AML-193 (cell line): ENCODE results near the gene ZNF787.
"Not testable (repeated sequence)": the region's sequence is repeated elsewhere in the genome, so short reads cannot be mapped to it uniquely, and the experiment has no call there.

Experiments
- DNase-seq, 2 experiments: peaks; one replicate each; lab custom pipeline; 2025; lab: John Stamatoyannopoulos, UW

The ZNF787 gene

DNA sequence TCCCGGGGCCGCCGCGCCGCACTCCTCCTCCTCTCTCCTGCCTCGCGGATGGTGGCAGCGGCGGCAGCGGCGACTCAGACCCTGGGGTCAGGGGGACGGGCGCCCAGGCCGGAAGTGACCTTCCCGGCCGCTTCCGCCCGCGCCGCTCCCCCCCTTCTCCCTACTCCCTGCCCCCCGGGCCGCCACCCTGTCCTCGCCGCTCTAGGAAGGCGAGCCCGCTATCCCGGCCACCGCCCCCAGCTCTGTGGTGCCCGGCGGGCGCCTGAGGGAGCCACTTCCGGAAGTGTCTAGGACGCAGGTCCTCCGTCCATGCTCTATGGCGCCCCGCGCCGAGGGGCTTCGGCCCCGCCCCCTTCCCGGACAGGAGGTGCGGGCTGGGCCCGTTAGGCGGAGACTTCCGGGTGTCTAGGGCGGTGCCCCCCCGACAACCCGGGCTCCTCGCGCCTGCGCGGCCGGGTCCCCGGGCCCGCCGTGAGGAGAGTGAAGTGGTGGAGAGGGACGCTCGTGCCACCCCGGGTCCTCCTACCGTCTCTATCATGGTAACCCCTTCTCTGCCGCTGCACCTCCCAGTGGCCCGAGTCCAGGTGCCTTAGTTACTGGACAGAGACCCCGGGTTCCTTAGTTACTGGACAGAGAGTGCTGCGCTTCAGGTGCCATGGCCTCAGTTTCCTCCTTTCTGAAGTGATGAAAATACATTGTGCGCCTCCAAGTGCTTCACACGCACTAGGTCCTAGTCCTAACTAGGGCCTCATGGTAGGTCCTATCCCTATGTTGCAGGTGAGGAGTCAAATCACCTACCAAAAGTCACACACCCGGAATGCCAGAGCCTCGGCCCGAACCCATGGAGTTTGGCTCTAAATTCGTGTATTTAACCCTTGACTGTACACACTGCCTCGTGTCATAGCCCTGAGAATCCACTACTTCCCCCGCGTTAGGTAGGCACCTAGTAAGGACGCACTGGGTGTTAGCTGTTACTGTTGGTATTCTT, at the start of gene ZNF787:
Gene ZNF787 (minus strand): TSS at position 116 of the 988 bp plus-strand sequence. CDS start 18,078 bp downstream, outside the sequence.
- peak; percentile 85 to 89 for DNase-seq

DNA sequence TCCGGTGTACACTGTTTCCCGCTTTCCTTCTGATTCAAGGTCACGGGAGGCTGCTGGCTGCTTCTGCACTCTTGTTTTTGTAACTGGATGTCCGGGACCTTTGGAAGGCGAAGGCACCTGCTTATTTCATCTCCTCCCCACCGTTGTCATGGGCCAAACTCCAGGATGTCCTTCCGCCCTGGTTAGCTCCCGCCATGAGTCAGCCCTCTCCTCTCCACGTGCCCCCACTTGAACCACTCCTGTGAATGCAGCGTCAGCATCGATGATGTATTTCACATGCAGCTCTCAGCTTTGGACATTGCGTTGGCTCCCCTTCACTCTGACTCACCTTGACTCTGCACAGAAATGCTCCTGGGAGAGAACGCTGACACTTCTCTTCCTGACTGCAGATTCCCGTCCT, 49.2 kb upstream of the ZNF787 start:
- no peak for DNase-seq

DNA sequence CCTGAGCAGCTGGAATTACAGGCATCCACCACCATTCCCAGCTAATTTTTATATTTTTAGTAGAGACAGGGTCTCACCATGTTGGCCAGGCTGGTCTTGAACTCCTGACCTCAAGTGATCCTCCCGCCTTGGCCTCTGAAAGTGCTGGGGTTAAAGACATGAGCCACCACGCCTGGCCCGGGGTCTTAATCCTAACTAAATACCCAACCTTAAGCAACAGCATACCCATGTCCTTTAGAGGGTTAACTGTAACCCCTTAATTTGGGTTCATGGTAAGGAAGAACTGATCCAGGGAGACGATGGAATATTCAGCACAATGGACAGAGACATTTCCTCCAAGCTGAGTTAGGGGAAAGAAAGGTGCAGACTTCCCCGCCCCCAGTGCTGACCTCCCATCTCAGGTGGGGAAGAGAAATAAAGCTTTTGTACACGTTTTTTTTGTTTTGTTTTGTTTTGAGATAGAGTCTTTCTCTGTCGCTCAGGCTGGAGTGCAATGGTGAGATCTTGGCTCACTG, 46.0 kb upstream of the ZNF787 start:
- no peak for DNase-seq

DNA sequence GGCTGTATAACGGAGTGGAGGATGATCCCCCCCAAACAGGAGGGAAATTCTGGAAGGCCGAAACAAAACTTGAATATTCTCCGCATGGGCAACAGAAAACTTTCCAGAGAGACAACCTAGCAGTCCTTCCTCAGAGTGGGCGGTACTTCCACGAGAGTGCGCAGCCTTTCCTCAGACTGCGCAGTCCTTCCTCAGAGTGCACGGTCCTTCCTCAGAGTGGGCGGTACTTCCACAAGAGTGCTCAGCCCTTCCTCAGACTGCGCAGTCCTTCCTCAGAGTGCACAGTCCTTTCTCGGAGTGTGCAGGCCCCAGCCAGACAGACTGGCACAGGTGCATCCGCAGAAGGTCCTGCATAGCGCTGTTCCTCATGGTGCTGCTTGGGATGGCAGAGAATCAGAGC, 42.0 kb upstream of the ZNF787 start:
- no peak for DNase-seq

- DNase-seq = peak in 1 of 2 experiments; percentile 25
These were observed 41.2 kb upstream of the ZNF787 start for GRCh38 chr19:56162258-56162657.

GRCh38 chr19:56161534-56161933, 40.4 kb upstream of the ZNF787 start:
- DNase-seq = no peak

DNA sequence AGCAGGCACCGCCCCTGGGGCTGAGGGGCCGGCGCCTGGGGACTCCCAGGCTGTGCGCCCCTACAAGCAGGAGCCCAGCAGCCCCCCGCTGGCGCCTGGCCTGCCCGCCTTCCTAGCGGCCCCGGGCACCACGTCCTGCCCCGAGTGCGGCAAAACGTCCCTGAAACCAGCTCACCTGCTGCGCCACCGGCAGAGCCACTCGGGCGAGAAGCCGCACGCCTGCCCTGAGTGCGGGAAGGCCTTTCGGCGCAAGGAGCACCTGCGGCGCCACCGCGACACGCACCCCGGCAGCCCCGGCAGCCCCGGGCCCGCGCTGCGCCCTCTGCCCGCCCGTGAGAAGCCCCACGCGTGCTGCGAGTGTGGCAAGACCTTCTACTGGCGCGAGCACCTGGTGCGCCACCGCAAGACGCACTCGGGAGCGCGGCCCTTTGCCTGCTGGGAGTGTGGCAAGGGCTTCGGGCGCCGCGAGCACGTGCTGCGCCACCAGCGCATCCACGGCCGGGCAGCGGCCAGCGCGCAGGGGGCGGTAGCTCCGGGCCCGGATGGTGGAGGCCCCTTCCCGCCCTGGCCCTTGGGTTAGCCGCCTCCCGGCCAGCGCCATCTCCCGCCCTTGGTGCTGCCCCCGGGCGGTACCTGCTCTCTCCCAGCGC, 38.7 kb upstream of the ZNF787 start:
- DNase-seq = no peak

DNA sequence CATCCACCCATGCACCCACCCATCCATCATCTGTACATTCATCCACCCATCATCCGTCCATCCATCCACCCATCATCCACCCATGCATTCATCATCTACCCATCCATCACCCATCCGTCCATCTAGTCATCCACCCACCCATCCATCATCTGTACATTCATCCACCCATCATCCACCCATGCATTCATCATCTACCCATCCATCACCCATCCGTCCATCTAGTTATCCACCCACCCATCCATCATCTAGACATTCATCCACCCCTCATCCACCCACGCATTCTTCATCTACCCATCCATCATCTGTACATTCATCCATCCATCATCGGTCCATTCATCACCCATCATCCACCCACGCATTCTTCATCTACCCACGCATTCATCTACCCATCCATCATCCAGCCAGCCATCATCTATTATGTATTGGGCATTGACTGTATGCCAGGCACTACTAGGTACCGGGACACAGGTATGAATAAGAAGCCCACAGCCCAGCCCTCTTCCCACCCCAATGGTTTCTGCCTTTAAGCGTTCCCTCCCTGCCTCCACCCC, 38.0 kb upstream of the ZNF787 start:
- no peak for DNase-seq

GRCh38 chr19:56158170-56158757, 37.2 kb upstream of the ZNF787 start:
- no peak for DNase-seq

- no peak for DNase-seq
These were observed 35.7 kb upstream of the ZNF787 start for GRCh38 chr19:56156768-56157167.

DNA sequence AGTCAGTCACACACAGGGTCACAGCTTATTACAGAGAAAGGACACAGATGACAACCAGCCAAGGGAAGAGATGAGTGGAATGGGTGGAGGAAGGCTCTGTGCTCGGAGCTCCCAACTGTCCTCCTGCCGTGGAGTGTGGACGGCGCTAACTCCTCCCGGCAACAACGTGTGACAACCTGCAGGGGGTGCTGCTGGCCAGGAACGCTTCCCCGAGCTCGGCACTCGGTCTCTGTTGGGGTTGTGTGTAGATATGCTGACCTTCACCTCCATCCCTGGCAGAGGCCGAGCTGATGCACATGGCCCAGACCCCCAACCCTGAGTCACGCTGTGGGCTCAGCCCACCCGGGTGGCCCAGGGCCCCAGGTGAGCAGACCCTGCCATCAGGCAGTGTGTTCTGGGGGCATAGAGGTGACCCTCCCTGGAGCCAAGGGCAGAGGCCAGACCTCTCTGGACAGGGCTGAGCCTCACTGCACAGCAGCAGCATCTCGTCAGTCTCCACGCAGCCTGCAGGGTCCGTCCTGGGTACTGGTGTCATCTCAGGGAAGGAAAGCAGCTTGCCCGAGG, 34.1 kb upstream of the ZNF787 start:
- no peak for DNase-seq

DNA sequence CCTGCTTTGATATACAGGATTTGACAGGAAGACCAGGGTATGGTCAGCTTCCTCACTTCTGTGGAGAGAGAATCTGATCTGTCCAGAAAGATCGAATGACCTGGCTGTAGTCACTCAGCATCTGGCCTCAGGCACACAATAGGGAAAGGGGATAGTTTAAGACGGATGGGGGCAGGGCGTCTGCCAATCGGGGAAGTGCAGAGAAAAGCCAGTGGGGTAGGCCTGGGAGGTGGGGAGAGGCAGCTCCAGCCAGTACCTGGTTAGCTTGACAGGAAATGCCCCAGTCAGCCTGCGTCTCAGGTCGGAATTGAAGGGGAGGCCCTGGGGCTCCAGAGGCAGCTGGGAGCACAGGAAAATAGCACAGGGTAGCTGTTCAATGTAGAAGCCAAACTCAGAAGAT, 32.4 kb upstream of the ZNF787 start:
- DNase-seq = no peak

DNA sequence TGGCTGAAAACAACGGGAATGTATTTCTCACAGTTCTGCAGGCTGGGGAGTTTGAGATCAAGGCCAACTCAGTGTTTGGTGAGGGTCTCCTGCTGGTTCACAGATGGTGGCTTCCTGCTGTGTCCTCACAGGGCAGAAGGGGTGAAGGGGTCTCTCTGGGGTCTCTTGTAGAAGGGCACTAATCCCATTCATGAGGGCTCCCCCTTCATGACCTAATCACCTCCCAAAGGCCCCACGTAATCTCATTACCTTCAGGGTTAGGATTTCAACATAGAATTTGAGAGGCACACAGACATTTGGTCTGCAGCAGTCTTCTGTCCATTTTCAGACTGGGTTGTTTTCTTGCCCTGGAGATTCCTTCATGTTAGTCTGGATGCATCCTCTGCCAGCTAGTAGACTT, 31.5 kb upstream of the ZNF787 start:
- no peak for DNase-seq

- no peak for DNase-seq
These were observed 29.3 kb upstream of the ZNF787 start for GRCh38 chr19:56150358-56150757.

DNA sequence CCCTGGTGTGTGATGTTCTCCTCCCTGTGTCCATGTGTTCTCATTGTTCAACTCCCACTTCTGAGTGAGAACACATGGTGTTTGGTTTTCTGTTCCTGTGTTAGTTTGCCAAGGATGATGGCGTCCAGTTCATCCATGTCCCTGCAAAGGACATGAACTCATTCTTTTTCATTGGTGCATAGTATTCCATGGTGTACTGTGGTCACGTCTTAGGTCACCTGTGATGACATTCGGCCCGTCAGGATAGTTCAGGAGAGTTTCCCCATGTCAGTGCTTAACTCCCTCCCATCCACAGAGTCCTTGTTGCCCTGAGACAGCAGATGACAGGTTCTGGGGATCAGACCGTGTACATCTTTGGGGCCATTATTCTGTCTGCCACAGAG, 28.6 kb upstream of the ZNF787 start:
- no peak for DNase-seq

- not testable (repeated sequence) for DNase-seq
These were observed 28.0 kb upstream of the ZNF787 start for GRCh38 chr19:56148955-56149655.

- no peak for DNase-seq
These were observed 27.0 kb upstream of the ZNF787 start for GRCh38 chr19:56148096-56148495.

DNA sequence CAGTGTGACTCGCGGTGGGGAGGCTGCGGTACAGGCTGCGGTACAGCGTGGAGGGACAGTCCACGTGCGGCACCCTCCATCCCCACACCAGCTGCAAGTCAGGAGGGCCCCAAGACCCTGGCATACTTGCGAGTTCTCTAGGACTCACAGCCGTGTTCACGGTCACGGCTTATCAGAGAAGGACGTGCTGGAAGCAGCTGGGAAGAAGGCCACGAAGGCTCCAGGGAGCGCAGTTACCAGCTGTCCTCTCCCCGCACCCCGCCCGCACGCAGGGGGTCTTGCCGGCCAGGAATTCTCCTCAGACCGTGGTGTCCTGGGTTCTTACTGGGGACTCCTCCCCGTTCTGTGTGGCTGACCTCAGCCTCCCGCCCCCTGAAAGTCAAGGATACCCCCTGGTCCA, 26.2 kb upstream of the ZNF787 start:
- DNase-seq = no peak

GRCh38 chr19:56146904-56147303, 25.8 kb upstream of the ZNF787 start:
- DNase-seq = no peak

- no peak for DNase-seq
These were observed 24.6 kb upstream of the ZNF787 start for GRCh38 chr19:56145698-56146097.

- no peak for DNase-seq
These were observed 23.7 kb upstream of the ZNF787 start for GRCh38 chr19:56144831-56145230.
